ENCODE measurements around the gene CREB3L2.

DNA sequence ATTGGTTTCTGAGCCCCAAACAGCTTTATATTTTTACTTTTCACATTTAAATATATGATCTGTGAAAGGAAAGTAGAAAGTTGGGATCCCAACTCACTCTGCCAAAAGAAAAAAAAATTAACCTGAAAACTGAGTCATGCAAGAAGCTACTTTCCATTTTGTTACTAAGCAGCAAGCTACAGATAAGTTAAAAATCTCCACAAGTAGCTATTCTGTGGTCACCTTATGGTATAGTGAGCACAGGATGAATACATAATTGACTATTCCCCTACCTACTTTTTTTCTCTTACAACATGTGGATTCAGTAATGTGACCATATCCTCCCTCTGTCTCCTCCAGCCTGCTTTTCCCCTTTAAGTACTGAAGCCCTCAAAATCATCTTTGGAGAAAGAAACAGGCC, 30.3 kb upstream of the CREB3L2 start:
- TF ChIP-seq, protein P1, sequence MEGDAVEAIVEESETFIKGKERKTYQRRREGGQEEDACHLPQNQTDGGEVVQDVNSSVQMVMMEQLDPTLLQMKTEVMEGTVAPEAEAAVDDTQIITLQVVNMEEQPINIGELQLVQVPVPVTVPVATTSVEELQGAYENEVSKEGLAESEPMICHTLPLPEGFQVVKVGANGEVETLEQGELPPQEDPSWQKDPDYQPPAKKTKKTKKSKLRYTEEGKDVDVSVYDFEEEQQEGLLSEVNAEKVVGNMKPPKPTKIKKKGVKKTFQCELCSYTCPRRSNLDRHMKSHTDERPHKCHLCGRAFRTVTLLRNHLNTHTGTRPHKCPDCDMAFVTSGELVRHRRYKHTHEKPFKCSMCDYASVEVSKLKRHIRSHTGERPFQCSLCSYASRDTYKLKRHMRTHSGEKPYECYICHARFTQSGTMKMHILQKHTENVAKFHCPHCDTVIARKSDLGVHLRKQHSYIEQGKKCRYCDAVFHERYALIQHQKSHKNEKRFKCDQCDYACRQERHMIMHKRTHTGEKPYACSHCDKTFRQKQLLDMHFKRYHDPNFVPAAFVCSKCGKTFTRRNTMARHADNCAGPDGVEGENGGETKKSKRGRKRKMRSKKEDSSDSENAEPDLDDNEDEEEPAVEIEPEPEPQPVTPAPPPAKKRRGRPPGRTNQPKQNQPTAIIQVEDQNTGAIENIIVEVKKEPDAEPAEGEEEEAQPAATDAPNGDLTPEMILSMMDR (IDR thresholded peaks at IDR 0.05) = no peak
- TF ChIP-seq ZFX (IDR thresholded peaks at IDR 0.05; ENCODE audit: borderline replicate concordance) = no peak
